Small intestine (tissue), 7 donors: Measurements from ENCODE around the gene ABCA9. TPM values are rescaled to one million over a fixed set of nuclear protein-coding genes. Genes with fewer than 3 reads are reported as not detected.
"Not testable (repeated sequence)": the region's sequence is repeated elsewhere in the genome, so short reads cannot be mapped to it uniquely, and the experiment has no call there.

Experiments used
- DNase-seq, 2 donors: peaks; one replicate each; pipeline versions ENCODE4 v3.0.0 to v3.0.0-alpha.2; 2013
- FAIRE-seq: peaks from 2 replicates; lab custom pipeline; 2012; peaks lifted over from hg19 to GRCh38; lab: Jason Lieb, UNC
- H3K27ac ChIP-seq, 3 donors: one replicate each; pipeline ENCODE4 v1.5.1; 2013; ENCODE audit warnings: low read length in 2 of 3, mild to moderate bottlenecking in 2 of 3, control low read depth in 1 of 3, inconsistent platforms in 1 of 3, low read depth in 1 of 3, moderate library complexity in 1 of 3
- H3K27me3 ChIP-seq, 3 donors: one replicate each; pipeline ENCODE4 v1.6.1; 2013; ENCODE audit warnings: low read length in 3 of 3, inconsistent platforms in 1 of 3; ENCODE audit not compliant: control insufficient read depth in 3 of 3, insufficient read depth in 3 of 3
- H3K36me3 ChIP-seq, 3 donors: one replicate each; pipeline ENCODE4 v1.6.1; 2013; ENCODE audit warnings: low read length in 3 of 3, inconsistent platforms in 1 of 3, low read depth in 1 of 3, mild to moderate bottlenecking in 1 of 3, moderate library complexity in 1 of 3; ENCODE audit not compliant: control insufficient read depth in 3 of 3, insufficient read depth in 2 of 3
- H3K4me1 ChIP-seq, 3 donors: one replicate each; pipeline ENCODE4 v1.6.1; 2013; ENCODE audit warnings: low read length in 2 of 3, inconsistent platforms in 1 of 3, low read depth in 1 of 3, mild to moderate bottlenecking in 1 of 3, moderate library complexity in 1 of 3; ENCODE audit not compliant: control insufficient read depth in 3 of 3, insufficient read depth in 2 of 3
- H3K4me3 ChIP-seq, 3 donors: one replicate each; pipeline ENCODE4 v1.5.1; 2013; ENCODE audit warnings: low read length in 3 of 3, control low read depth in 1 of 3, inconsistent platforms in 1 of 3, low read depth in 1 of 3, mild to moderate bottlenecking in 1 of 3, moderate library complexity in 1 of 3
- H3K9me3 ChIP-seq, 2 donors: one replicate each; pipeline ENCODE4 v1.6.1; 2013; ENCODE audit warnings: low read depth in 1 of 2, low read length in 1 of 2; ENCODE audit not compliant: control insufficient read depth in 2 of 2, insufficient read depth in 1 of 2
- WGBS, 3 donors: extraction: QIAGEN DNeasy Blood & Tissue Kit; methylation state at CpG; one replicate each; pipeline ENCODE4 v1.1.7; 2013; 5-methylcytosine and 5-hydroxymethylcytosine counted together
- polyA plus RNA-seq, 4 donors: library from polyadenylated mRNA; stranded (reverse) in 3 of 4; unstranded in 1 of 4; fragments of 200-250 nt in 3 of 4; fragments of 120-200 nt in 1 of 4; gene quantifications; one replicate each; pipeline versions ENCODE4 v1.2.1 to v1.2.3, GENCODE V29; 2013
- donor health status: healthy with polysubstance abuse.
- donor health status: control.
- donor health status: control.
- donor health status: Bipolar disorder and iron deficiency.
- donor health status: healthy.

ABCA9 gene
- polyA plus RNA-seq, 4 donors = 0.52 to 2.4 (median 0.72) TPM

GRCh38 chr17:68957944-68958343 lies 102.8 kb downstream of the ABCA9 start:
- DNase-seq (no peak), FAIRE-seq (no peak)
- Histone ChIP-seq H3K4me3 (no peak overlapping the region), H3K27ac (no peak overlapping the region), H3K4me1 (no peaks in the 10 kb centered on the region), H3K27me3 (peaks cover 0 to 2% (median 0%) of the 10 kb centered on the region in 3 donors), H3K36me3 (no peaks in the 10 kb centered on the region), H3K9me3 (no peaks in the 10 kb centered on the region)
- 89 to 95% (median 92%) methylated on average over 1 of the region's 1 CpG for WGBS, 3 donors

GRCh38 chr17:68955181-68955841 lies 105.4 kb downstream of the ABCA9 start, which contains the start of gene ABCA8:
Gene ABCA8, minus strand, starts transcription at chr17:68955392. Its CDS starts 13,358 bp downstream, at chr17:68942034.
- no peak within 1 kb of the TSS for H3K27ac ChIP-seq
- 63 to 74% (median 67%) methylated on average over 4 of the region's 4 CpGs for WGBS, 3 donors
- no peaks in the 10 kb centered on the region for H3K9me3 ChIP-seq
- no peaks in the 10 kb centered on the region for H3K36me3 ChIP-seq
- H3K27me3 ChIP-seq = peaks cover 0 to 2% (median 0%) of the 10 kb centered on the region in 3 donors
- DNase-seq = no peak
- H3K4me1 ChIP-seq = no peaks in the 10 kb centered on the region
- H3K4me3 ChIP-seq = no peak within 1 kb of the TSS
- no peak for FAIRE-seq

- Histone ChIP-seq H3K36me3 (no peaks in the 10 kb centered on the region), H3K4me3 (no peak overlapping the region), H3K27me3 (peaks cover 0 to 2% (median 0%) of the 10 kb centered on the region in 3 donors), H3K9me3 (no peaks in the 10 kb centered on the region), H3K27ac (no peak overlapping the region), H3K4me1 (no peaks in the 10 kb centered on the region)
- FAIRE-seq = no peak
- WGBS, 3 donors = 60 to 68% (median 68%) methylated on average over 4 of the region's 4 CpGs
- DNase-seq = no peak
Measured at GRCh38 chr17:68954146-68954896, 106.4 kb downstream of the ABCA9 start.

- DNase-seq (no peak), FAIRE-seq (no peak)
- Histone ChIP-seq H3K27ac (no peak overlapping the region), H3K9me3 (no peaks in the 10 kb centered on the region), H3K4me3 (no peak overlapping the region), H3K36me3 (no peaks in the 10 kb centered on the region), H3K4me1 (no peaks in the 10 kb centered on the region), H3K27me3 (peaks cover 0 to 2% (median 0%) of the 10 kb centered on the region in 3 donors)
- WGBS, 3 donors = 81 to 92% (median 90%) methylated on average over 4 of the region's 4 CpGs
Measured at GRCh38 chr17:68953340-68953997, 107.3 kb downstream of the ABCA9 start.

GRCh38 chr17:68950725-68951124 lies 110.0 kb downstream of the ABCA9 start:
- Histone ChIP-seq H3K27me3 (peaks cover 0 to 2% (median 0%) of the 10 kb centered on the region in 3 donors), H3K9me3 (no peaks in the 10 kb centered on the region), H3K4me1 (no peaks in the 10 kb centered on the region), H3K36me3 (no peaks in the 10 kb centered on the region), H3K27ac (no peak overlapping the region), H3K4me3 (no peak overlapping the region)
- DNase-seq (no peak), FAIRE-seq (no peak)
- 83 to 90% (median 85%) methylated on average over 4 of the region's 4 CpGs for WGBS, 3 donors

- H3K4me1 ChIP-seq, H3K9me3 ChIP-seq, H3K27ac ChIP-seq, DNase-seq, H3K36me3 ChIP-seq, H3K27me3 ChIP-seq, H3K4me3 ChIP-seq, FAIRE-seq: not testable (repeated sequence)
- 95 to 96% (median 95%) methylated on average over 1 of the region's 1 CpG for WGBS, 3 donors
Measured at GRCh38 chr17:68947868-68948267, 112.9 kb downstream of the ABCA9 start.

- H3K36me3 ChIP-seq = no peaks in the 10 kb centered on the region
- H3K9me3 ChIP-seq = no peaks in the 10 kb centered on the region
- 60 to 86% (median 63%) methylated on average over 6 of the region's 6 CpGs for WGBS, 3 donors
- no peak for DNase-seq
- no peaks in the 10 kb centered on the region for H3K27me3 ChIP-seq
- H3K4me3 ChIP-seq = no peak overlapping the region
- no peaks in the 10 kb centered on the region for H3K4me1 ChIP-seq
- FAIRE-seq = no peak
- no peak overlapping the region for H3K27ac ChIP-seq
Measured at GRCh38 chr17:68944435-68945035, 116.2 kb downstream of the ABCA9 start.

GRCh38 chr17:68943812-68944182 lies 116.9 kb downstream of the ABCA9 start:
- 91 to 92% (median 91%) methylated on average over 2 of the region's 2 CpGs for WGBS, 3 donors
- not testable (repeated sequence) for H3K36me3 ChIP-seq, H3K27ac ChIP-seq, DNase-seq, H3K4me3 ChIP-seq, H3K9me3 ChIP-seq, H3K27me3 ChIP-seq, H3K4me1 ChIP-seq, FAIRE-seq
